ENCODE data around the gene NKRF. TPM values are rescaled to one million over a fixed set of nuclear protein-coding genes. Genes with fewer than 3 reads are reported as not detected.
A peak's percentile ranks its signal among the peaks of the same experiment; 100 is the strongest.

Gene NKRF
- polyA plus RNA-seq, 3 donors: 1.3 to 4.7 (median 2.4) TPM

DNA sequence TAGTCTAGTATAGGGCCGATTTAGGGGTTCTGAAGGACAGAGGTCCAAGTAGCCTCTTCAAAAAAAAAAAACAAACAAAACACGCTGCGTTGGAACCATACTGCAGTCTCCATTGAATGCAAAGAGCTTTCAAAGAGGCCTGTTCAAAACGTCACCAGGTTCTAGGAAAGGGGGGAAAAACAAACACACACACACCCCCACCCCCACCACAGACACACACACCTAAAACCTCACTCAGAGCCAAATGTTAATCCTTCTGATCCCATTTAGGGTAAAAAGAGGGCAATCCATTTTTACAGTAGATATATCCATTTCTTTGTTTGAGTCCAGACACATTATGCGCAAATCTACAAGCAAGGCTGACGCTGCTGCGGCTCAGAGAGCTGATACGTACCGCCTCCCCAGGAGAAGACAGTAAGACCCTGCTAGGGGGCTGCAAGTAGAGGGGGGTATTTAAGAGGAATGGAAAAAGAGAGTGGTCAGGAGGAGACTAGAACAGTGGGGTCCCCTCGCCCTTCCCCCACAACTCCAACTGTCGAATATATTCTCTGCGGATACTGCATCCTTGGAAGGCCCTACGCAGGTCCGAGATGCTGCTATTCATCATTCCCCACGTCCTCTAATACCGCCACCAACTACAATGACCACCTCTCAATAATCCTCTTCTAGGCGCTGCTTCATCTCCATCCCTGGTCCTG is 1.3 kb downstream of the NKRF start:
- 2% methylated on average over 7 of the region's 17 CpGs for WGBS (ENCODE audit: insufficient coverage)
- no peaks in the 10 kb centered on the region for H4K20me1 ChIP-seq (ENCODE audit: insufficient read depth, low read length)

DNA sequence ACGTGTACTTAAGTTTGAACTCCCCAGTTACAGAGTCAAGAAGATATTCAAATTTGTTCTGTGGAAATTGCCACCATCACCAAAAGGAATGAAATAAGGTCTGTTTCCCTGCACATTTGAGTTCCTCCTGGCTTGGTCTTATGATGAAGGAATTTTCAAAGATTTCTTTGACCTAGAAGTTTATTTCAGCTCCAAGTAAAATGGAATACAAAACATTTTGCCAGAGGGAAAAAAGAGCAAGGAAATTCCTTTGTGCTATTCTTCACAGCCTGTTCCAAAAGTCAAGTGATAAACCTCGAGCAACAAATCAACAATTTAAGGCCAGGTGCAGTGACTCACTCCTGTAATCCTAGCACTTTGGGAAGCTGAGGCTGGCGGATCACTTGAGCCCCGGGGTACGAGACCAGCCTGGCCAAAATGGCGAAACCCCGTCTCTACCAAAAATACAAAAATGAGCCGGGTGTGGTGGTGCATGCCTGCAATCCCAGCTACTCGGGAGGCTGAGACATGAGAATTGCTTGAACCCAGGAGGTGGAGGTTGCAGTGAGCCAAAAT is 3.4 kb downstream of the NKRF start:
- Histone ChIP-seq H3K4me2 (replicated peaks; ENCODE audit: extremely low read depth, low read length, poor library complexity, severe bottlenecking) (no peak overlapping the region), H3K4me3 (replicated peaks in 1 of 3; ENCODE audit: low read depth in 2 of 3, low read length in 3 of 3) (no peak overlapping the region), H3K36me3 (replicated peaks in 1 of 2; ENCODE audit: control insufficient read depth in 1 of 2, insufficient read depth in 2 of 2, low read length in 2 of 2) (no peaks in the 10 kb centered on the region), H3K4me1 (ENCODE audit: control insufficient read depth in 1 of 2, insufficient read depth in 2 of 2, low read length in 2 of 2) (peaks cover 11 to 14% of the 10 kb centered on the region in 2 donors), H3K9me3 (replicated peaks in 1 of 2; ENCODE audit: control insufficient read depth in 1 of 2, insufficient read depth in 1 of 2, low read length in 2 of 2) (no peaks in the 10 kb centered on the region), H3K27ac (ENCODE audit: low read depth in 1 of 2, low read length in 2 of 2) (no peak overlapping the region), H4K20me1 (ENCODE audit: insufficient read depth, low read length) (no peaks in the 10 kb centered on the region), H3K27me3 (ENCODE audit: control insufficient read depth in 2 of 2, insufficient read depth in 2 of 2, low read length in 2 of 2) (no peaks in the 10 kb centered on the region), H2AFZ (ENCODE audit: insufficient read depth, low read depth, low read length, poor library complexity, severe bottlenecking) (no peak overlapping the region), H3K79me2 (ENCODE audit: insufficient read depth, low read length) (peaks cover 69% of the 10 kb centered on the region), H3K9ac (ENCODE audit: insufficient read depth, low read length, poor library complexity, severe bottlenecking) (no peak overlapping the region)
- Mint-ChIP-seq H3K4me3 (no peak overlapping the region), H3K9me3 (peaks cover 0 to 3% (median 0%) of the 10 kb centered on the region in 7 donors), H3K27me3 (ENCODE audit: low read depth in 3 of 3) (peaks cover 0 to 25% (median 0%) of the 10 kb centered on the region in 3 donors), H3K27ac (peak overlapping the region in 1 of 7 donors; percentile 65), H3K4me1 (peaks cover 18% of the 10 kb centered on the region), H3K36me3 (peaks cover 2 to 5% of the 10 kb centered on the region in 2 donors)
- intact Hi-C loops (cut with micrococcal nuclease): loop anchor here (10.0 kb wide), 2 partner anchors 92 to 172 kb away; partner anchors contain the start of gene SEPTIN6 (in 1 of the 2)
- TF ChIP-seq, protein P1, sequence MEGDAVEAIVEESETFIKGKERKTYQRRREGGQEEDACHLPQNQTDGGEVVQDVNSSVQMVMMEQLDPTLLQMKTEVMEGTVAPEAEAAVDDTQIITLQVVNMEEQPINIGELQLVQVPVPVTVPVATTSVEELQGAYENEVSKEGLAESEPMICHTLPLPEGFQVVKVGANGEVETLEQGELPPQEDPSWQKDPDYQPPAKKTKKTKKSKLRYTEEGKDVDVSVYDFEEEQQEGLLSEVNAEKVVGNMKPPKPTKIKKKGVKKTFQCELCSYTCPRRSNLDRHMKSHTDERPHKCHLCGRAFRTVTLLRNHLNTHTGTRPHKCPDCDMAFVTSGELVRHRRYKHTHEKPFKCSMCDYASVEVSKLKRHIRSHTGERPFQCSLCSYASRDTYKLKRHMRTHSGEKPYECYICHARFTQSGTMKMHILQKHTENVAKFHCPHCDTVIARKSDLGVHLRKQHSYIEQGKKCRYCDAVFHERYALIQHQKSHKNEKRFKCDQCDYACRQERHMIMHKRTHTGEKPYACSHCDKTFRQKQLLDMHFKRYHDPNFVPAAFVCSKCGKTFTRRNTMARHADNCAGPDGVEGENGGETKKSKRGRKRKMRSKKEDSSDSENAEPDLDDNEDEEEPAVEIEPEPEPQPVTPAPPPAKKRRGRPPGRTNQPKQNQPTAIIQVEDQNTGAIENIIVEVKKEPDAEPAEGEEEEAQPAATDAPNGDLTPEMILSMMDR (IDR thresholded peaks at IDR 0.05): no peak
- WGBS (ENCODE audit: insufficient coverage): 92% methylated on average over 2 of the region's 9 CpGs
- DNase-seq: no peak

More for the DNA sequence above, 1.3 kb downstream of the NKRF start:
- H3K4me3 ChIP-seq (replicated peaks in 1 of 3; ENCODE audit: low read depth in 2 of 3, low read length in 3 of 3): peak overlapping the region; percentile 78 to 86 (median 83)
- TF ChIP-seq, protein P1 (IDR thresholded peaks at IDR 0.05): no peak
- Mint-ChIP-seq H3K36me3 (peaks cover 2 to 5% of the 10 kb centered on the region in 2 donors), H3K4me1 (peaks cover 18% of the 10 kb centered on the region), H3K4me3 (peak overlapping the region; percentile 95 to 97), H3K9me3 (peaks cover 0 to 3% (median 0%) of the 10 kb centered on the region in 7 donors), H3K27me3 (ENCODE audit: low read depth in 3 of 3) (peaks cover 0 to 36% (median 0%) of the 10 kb centered on the region in 3 donors), H3K27ac (peak overlapping the region in 5 of 7 donors; percentile 81 to 97 (median 89))
- H3K9me3 ChIP-seq (replicated peaks in 1 of 2; ENCODE audit: control insufficient read depth in 1 of 2, insufficient read depth in 1 of 2, low read length in 2 of 2): no peaks in the 10 kb centered on the region
- peaks cover 11 to 14% of the 10 kb centered on the region in 2 donors for H3K4me1 ChIP-seq (ENCODE audit: control insufficient read depth in 1 of 2, insufficient read depth in 2 of 2, low read length in 2 of 2)
- peak overlapping the region; percentile 72 for H3K9ac ChIP-seq (ENCODE audit: insufficient read depth, low read length, poor library complexity, severe bottlenecking)
- H3K4me2 ChIP-seq (replicated peaks; ENCODE audit: extremely low read depth, low read length, poor library complexity, severe bottlenecking): peak overlapping the region; percentile 81
- no peaks in the 10 kb centered on the region for H3K36me3 ChIP-seq (replicated peaks in 1 of 2; ENCODE audit: control insufficient read depth in 1 of 2, insufficient read depth in 2 of 2, low read length in 2 of 2)
- peaks cover 58% of the 10 kb centered on the region for H3K79me2 ChIP-seq (ENCODE audit: insufficient read depth, low read length)
- no peaks in the 10 kb centered on the region for H3K27me3 ChIP-seq (ENCODE audit: control insufficient read depth in 2 of 2, insufficient read depth in 2 of 2, low read length in 2 of 2)
- H2AFZ ChIP-seq (ENCODE audit: insufficient read depth, low read depth, low read length, poor library complexity, severe bottlenecking): peak overlapping the region; percentile 68
- peak overlapping the region in 1 of 2 donors; percentile 91 for H3K27ac ChIP-seq (ENCODE audit: low read depth in 1 of 2, low read length in 2 of 2)
- intact Hi-C loops (cut with micrococcal nuclease): loop anchor here (10.0 kb wide), 2 partner anchors 90 to 170 kb away; partner anchors contain the start of gene SEPTIN6 (in 1 of the 2)
- no peak for DNase-seq

Measured in CD14-positive monocyte (primary cell).